HCT116 (cell line): ENCODE results near the gene SH3TC1. TPM values are rescaled to one million over a fixed set of nuclear protein-coding genes. Genes with fewer than 3 reads are reported as not detected.

Experiments used
- ATAC-seq: fragments of 200-7000 bp; cut with Tn5 transposase; 2 replicates; pipeline ENCODE4 v1.9.1; 2020; ENCODE audit warnings: mild to moderate bottlenecking, moderate library complexity
- BruUV-seq: library from RNA; stranded (reverse); fragments of 400-500 nt; replicated peaks from 2 replicates; lab custom pipeline; 2021; lab: Mats Ljungman, UMichigan
- CTCF ChIA-PET: fragments of 300-600 bp; sonication (Branson Sonifier 250); formaldehyde crosslinking; loops from one replicate; lab custom pipeline; 2021; ENCODE audit warnings: antibody characterized with exemption; lab: Charles Lee
- POLR2A ChIA-PET: fragments of 300-600, 350-600 bp; sonication (Branson Sonifier 250); formaldehyde crosslinking; loops from one replicate; lab custom pipeline; 2021; ENCODE audit warnings: antibody characterized with exemption; lab: Charles Lee
- RAD21 ChIA-PET, 2 experiments: fragments of 300-600 bp; sonication (Branson Sonifier 250); formaldehyde crosslinking; loops; one replicate each; lab custom pipeline; 2023; ENCODE audit warnings: low total read pairs in 2 of 2; ENCODE audit not compliant: uncharacterized antibody in 2 of 2, unreplicated experiment in 2 of 2, low non-redundant PET in 1 of 2; lab: Charles Lee
- DNase-seq: peaks from one replicate; pipeline ENCODE4 v3.0.0-alpha.2; 2010; ENCODE audit warnings: low read depth, low spot score
- H2AFZ ChIP-seq: fragments of 200-600 bp; shearing (Covaris generic), sonication (generic); 2 replicates; pipeline ENCODE4 v1.6.1; 2017; ENCODE audit warnings: low read depth, mixed run types, mixed read lengths, antibody characterized with exemption, low read length; ENCODE audit not compliant: poor library complexity, severe bottlenecking
- H3K27ac ChIP-seq: 2 replicates; pipeline ENCODE4 v1.5.1; 2012; ENCODE audit warnings: low read depth, low read length
- H3K27me3 ChIP-seq: fragments of 200-600 bp; sonication (generic); 2 replicates; pipeline ENCODE4 v1.6.1; 2016; ENCODE audit warnings: mixed run types, low read length, mixed read lengths; ENCODE audit not compliant: insufficient read depth
- H3K36me3 ChIP-seq, 2 experiments: fragments of 200-500 bp in 1 of 2; fragments of 200-600 bp in 1 of 2; sonication (Bioruptor generic) in 1 of 2; sonication (generic) in 1 of 2; 2 replicates each; pipeline versions ENCODE4 v1.5.1 to v1.6.1; 2014 to 2016; ENCODE audit warnings: low read length in 2 of 2, inconsistent platforms in 1 of 2, mixed read lengths in 1 of 2, mixed run types in 1 of 2; ENCODE audit not compliant: insufficient read depth in 2 of 2, control insufficient read depth in 1 of 2
- H3K4me1 ChIP-seq, 2 experiments: fragments of 200-600 bp in 1 of 2; sonication (generic) in 1 of 2; 2 replicates each; pipeline versions ENCODE4 v1.5.1 to v1.6.1; 2012 to 2017; ENCODE audit warnings: low read length in 2 of 2, inconsistent platforms in 1 of 2, mild to moderate bottlenecking in 1 of 2, mixed read lengths in 1 of 2, mixed run types in 1 of 2, moderate library complexity in 1 of 2; ENCODE audit not compliant: insufficient read depth in 2 of 2, control insufficient read depth in 1 of 2
- H3K4me2 ChIP-seq: fragments of 200-600 bp; sonication (generic); 2 replicates; pipeline ENCODE4 v1.6.1; 2017; ENCODE audit warnings: mixed run types, low read length, mixed read lengths
- H3K4me3 ChIP-seq, 2 experiments: fragments of 200-600 bp in 1 of 2; sonication (generic) in 1 of 2; replicated peaks in 1 of 2; 2 replicates each; pipeline ENCODE4 v1.5.1; 2011 to 2016; ENCODE audit warnings: low read length in 2 of 2, control low read depth in 1 of 2, low read depth in 1 of 2, mild to moderate bottlenecking in 1 of 2, mixed read lengths in 1 of 2, mixed run types in 1 of 2
- H3K79me2 ChIP-seq: fragments of 200-600 bp; sonication (generic); 2 replicates; pipeline ENCODE4 v1.6.1; 2017; ENCODE audit warnings: mild to moderate bottlenecking, mixed run types, low read length, moderate library complexity, mixed read lengths; ENCODE audit not compliant: insufficient read depth
- H3K9ac ChIP-seq: fragments of 200-600 bp; sonication (generic); 2 replicates; pipeline ENCODE4 v1.6.1; 2016; ENCODE audit warnings: low read length, mixed read lengths
- H3K9me2 ChIP-seq: fragments of 200-600 bp; sonication (generic), shearing (Covaris generic); 2 replicates; pipeline ENCODE4 v1.6.1; 2017; ENCODE audit warnings: mixed run types, mild to moderate bottlenecking, moderate library complexity; ENCODE audit not compliant: insufficient read depth
- H3K9me3 ChIP-seq, 2 experiments: fragments of 200-500 bp in 1 of 2; fragments of 200-600 bp in 1 of 2; sonication (Bioruptor generic) in 1 of 2; sonication (generic) in 1 of 2; 2 replicates each; pipeline ENCODE4 v1.6.1; 2014 to 2017; ENCODE audit warnings: low read length in 2 of 2, mixed read lengths in 2 of 2, inconsistent platforms in 1 of 2, low read depth in 1 of 2, mild to moderate bottlenecking in 1 of 2, mixed run types in 1 of 2, moderate library complexity in 1 of 2; ENCODE audit not compliant: control insufficient read depth in 1 of 2, insufficient read depth in 1 of 2
- H4K20me1 ChIP-seq: fragments of 200-600 bp; sonication (generic), shearing (Covaris generic); 2 replicates; pipeline ENCODE4 v1.6.1; 2017; ENCODE audit warnings: mixed run types, mild to moderate bottlenecking, moderate library complexity; ENCODE audit not compliant: insufficient read depth
- CEBPB ChIP-seq: IDR thresholded peaks from 2 replicates; pipeline ENCODE4 v1.6.1; 2012; ENCODE audit warnings: low read depth
- ELF1 ChIP-seq: IDR thresholded peaks from 2 replicates; pipeline ENCODE4 v1.6.1; 2012; ENCODE audit warnings: low read depth, borderline replicate concordance
- EZH2 ChIP-seq: fragments of 200-600 bp; sonication (generic); IDR thresholded peaks from 2 replicates; pipeline ENCODE4 v1.6.1; 2017; ENCODE audit warnings: antibody characterized with exemption, mixed run types
- FOSL1 ChIP-seq: IDR thresholded peaks from 2 replicates; pipeline ENCODE4 v1.6.1; 2012; ENCODE audit warnings: low read depth
- JUND ChIP-seq: IDR thresholded peaks from 2 replicates; pipeline ENCODE4 v1.6.1; 2012
- POLR2A ChIP-seq: IDR thresholded peaks from 2 replicates; pipeline ENCODE4 v1.7.0; 2011; ENCODE audit warnings: borderline replicate concordance; ENCODE audit not compliant: insufficient read depth, insufficient read length; ENCODE audit errors: extremely low read depth
- SRF ChIP-seq: IDR thresholded peaks from 2 replicates; pipeline ENCODE4 v1.6.1; 2012; ENCODE audit warnings: low read depth
- TCF7L2 ChIP-seq: IDR thresholded peaks from 2 replicates; pipeline ENCODE4 v1.7.0; 2011; ENCODE audit warnings: borderline replicate concordance, inconsistent platforms; ENCODE audit not compliant: insufficient read depth, insufficient read length; ENCODE audit errors: extremely low read depth
- ZNF274 ChIP-seq: fragments of 200-500 bp; sonication (Bioruptor generic); IDR thresholded peaks from 2 replicates; pipeline ENCODE4 v1.6.1; 2014; ENCODE audit warnings: mild to moderate bottlenecking, low read depth, low read length, inconsistent platforms
- intact Hi-C: fragments of 100-400 bp; cut with micrococcal nuclease; formaldehyde crosslinking; loops from 2 replicates; pipeline ENCODE4 v1.10.0; 2022
- total RNA-seq: library from RNA; stranded (reverse); gene quantifications from one replicate; pipeline ENCODE4 v1.2.1, GENCODE V29; 2021; ENCODE audit not compliant: unreplicated experiment
- TF ChIP-seq, protein P1 (sequence below): IDR thresholded peaks from 2 replicates; pipeline ENCODE4 v1.6.1; 2011; ENCODE audit warnings: mild to moderate bottlenecking, low read length, moderate library complexity; ENCODE audit not compliant: insufficient replicate concordance; ENCODE audit errors: extremely low read depth
- TF ChIP-seq, protein P2 (sequence below): IDR thresholded peaks from 2 replicates; pipeline ENCODE4 v1.6.1; 2012
- TF ChIP-seq, protein P3 (sequence below): IDR thresholded peaks from 2 replicates; pipeline ENCODE4 v1.6.1; 2012

The SH3TC1 gene
- total RNA-seq, 1 experiment from 2014 or later, result 12.5 TPM

DNA sequence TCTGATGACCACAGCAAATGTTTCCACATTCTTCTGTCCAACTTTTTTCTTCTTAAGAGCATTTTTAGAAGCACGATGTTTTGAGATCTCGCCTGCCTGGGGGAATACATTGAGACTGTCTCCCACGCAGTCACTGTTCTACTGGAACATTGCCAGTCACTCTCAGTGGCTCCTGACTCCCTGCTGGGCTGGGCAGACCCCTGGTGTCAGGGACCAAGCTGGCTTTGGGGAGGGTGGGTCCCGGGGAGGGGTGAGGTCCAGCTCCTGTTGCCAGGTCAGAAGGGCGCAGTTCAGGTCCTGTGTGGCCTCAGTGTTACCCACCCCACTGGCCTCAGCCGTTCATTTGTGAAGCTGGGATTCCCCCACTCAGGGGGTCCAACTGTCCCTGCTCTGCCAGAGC, 21.5 kb upstream of the SH3TC1 start:
- Histone ChIP-seq H3K4me1 (peaks cover 0 to 26% of the 10 kb centered on the region in 2 experiments; a peak in 1 of 4 replicates), H3K4me2 (no peak overlapping the region), H3K4me3 (no peak overlapping the region), H3K9me2 (no peaks in the 10 kb centered on the region), H3K36me3 (no peaks in the 10 kb centered on the region), H3K79me2 (no peaks in the 10 kb centered on the region), H3K9me3 (no peaks in the 10 kb centered on the region), H4K20me1 (no peaks in the 10 kb centered on the region), H3K27me3 (no peaks in the 10 kb centered on the region), H3K9ac (no peak overlapping the region), H2AFZ (no peak overlapping the region), H3K27ac (no peak overlapping the region)
- BruUV-seq, result no TSS peak
- DNase-seq (no peak), ATAC-seq (no peak)
- intact Hi-C loops, result loop anchor here (1.0 to 2.0 kb wide), 3 partner anchors 15 to 225 kb away; no protein-coding TSS in a partner anchor
- ChIA-PET CTCF (interaction anchor here (0.6 to 1.9 kb wide), 19 partner anchors 9 to 233 kb away, joined by 3 to 36 read pairs (median 6); partner anchors contain the start of genes ABLIM2 and SH3TC1), POLR2A (interaction anchor here (1.1 kb wide), 1 partner anchor 14 kb away, joined by 4 read pairs; no protein-coding TSS in a partner anchor), RAD21 (interaction anchor here (1.1 to 1.5 kb wide), 7 partner anchors 14 to 233 kb away, joined by 3 to 8 read pairs (median 4); partner anchors contain the start of gene SH3TC1 (in 1 of the 2))
- TF ChIP-seq, protein P1, sequence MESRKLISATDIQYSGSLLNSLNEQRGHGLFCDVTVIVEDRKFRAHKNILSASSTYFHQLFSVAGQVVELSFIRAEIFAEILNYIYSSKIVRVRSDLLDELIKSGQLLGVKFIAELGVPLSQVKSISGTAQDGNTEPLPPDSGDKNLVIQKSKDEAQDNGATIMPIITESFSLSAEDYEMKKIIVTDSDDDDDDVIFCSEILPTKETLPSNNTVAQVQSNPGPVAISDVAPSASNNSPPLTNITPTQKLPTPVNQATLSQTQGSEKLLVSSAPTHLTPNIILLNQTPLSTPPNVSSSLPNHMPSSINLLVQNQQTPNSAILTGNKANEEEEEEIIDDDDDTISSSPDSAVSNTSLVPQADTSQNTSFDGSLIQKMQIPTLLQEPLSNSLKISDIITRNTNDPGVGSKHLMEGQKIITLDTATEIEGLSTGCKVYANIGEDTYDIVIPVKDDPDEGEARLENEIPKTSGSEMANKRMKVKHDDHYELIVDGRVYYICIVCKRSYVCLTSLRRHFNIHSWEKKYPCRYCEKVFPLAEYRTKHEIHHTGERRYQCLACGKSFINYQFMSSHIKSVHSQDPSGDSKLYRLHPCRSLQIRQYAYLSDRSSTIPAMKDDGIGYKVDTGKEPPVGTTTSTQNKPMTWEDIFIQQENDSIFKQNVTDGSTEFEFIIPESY, result no peak
- no peak for TF ChIP-seq EZH2

DNA sequence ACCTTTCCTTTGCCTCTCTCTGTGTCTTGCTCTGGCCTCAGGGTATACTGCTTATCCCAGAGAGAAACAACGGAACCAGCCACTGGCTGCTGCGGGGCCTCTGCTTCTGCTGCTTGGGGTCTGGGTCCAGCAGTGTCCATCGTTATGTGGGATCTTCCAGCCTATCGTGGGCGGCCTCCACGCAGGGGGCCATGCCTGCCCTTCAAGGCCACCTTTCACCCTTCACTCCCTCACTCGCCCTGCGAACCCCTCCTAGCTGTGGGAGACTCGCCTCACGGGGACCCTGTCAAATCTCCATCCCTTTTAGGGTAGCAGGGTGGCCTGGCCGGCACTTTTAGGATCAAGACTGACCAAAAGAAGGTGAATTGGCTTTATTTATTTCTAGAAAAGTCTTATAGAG, 21.1 kb upstream of the SH3TC1 start:
- H3K4me1 ChIP-seq, result peaks cover 3 to 30% of the 10 kb centered on the region in 2 experiments
- no peaks in the 10 kb centered on the region for H4K20me1 ChIP-seq
- no TSS peak for BruUV-seq
- RAD21 ChIA-PET, result no interaction called here
- no peak overlapping the region for H2AFZ ChIP-seq
- H3K9ac ChIP-seq, result no peak overlapping the region
- H3K9me3 ChIP-seq, result no peaks in the 10 kb centered on the region
- no peak for DNase-seq
- H3K36me3 ChIP-seq, result no peaks in the 10 kb centered on the region
- POLR2A ChIA-PET, result no interaction called here
- TF ChIP-seq ZNF274 (no peak), FOSL1 (no peak), ELF1 (no peak), CEBPB (no peak), TCF7L2 (no peak), JUND (no peak), SRF (no peak), POLR2A (no peak)
- TF ChIP-seq, protein P2, sequence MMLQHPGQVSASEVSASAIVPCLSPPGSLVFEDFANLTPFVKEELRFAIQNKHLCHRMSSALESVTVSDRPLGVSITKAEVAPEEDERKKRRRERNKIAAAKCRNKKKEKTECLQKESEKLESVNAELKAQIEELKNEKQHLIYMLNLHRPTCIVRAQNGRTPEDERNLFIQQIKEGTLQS, result no peak
- TF ChIP-seq, protein P3, sequence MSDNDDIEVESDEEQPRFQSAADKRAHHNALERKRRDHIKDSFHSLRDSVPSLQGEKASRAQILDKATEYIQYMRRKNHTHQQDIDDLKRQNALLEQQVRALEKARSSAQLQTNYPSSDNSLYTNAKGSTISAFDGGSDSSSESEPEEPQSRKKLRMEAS, result no peak
- CTCF ChIA-PET, result interaction anchor here (1.9 kb wide), 1 partner anchor 233 kb away, joined by 21 read pairs; no protein-coding TSS in a partner anchor
- intact Hi-C loops, result loop anchor here (1.0 to 2.0 kb wide), 3 partner anchors 14 to 225 kb away; no protein-coding TSS in a partner anchor
- no peak for ATAC-seq
- H3K4me2 ChIP-seq, result no peak overlapping the region
- H3K79me2 ChIP-seq, result no peaks in the 10 kb centered on the region
- no peak overlapping the region for H3K4me3 ChIP-seq
- H3K27ac ChIP-seq, result no peak overlapping the region
- no peaks in the 10 kb centered on the region for H3K27me3 ChIP-seq
- no peaks in the 10 kb centered on the region for H3K9me2 ChIP-seq
